Measurements from ENCODE around the gene RBM33.

DNA sequence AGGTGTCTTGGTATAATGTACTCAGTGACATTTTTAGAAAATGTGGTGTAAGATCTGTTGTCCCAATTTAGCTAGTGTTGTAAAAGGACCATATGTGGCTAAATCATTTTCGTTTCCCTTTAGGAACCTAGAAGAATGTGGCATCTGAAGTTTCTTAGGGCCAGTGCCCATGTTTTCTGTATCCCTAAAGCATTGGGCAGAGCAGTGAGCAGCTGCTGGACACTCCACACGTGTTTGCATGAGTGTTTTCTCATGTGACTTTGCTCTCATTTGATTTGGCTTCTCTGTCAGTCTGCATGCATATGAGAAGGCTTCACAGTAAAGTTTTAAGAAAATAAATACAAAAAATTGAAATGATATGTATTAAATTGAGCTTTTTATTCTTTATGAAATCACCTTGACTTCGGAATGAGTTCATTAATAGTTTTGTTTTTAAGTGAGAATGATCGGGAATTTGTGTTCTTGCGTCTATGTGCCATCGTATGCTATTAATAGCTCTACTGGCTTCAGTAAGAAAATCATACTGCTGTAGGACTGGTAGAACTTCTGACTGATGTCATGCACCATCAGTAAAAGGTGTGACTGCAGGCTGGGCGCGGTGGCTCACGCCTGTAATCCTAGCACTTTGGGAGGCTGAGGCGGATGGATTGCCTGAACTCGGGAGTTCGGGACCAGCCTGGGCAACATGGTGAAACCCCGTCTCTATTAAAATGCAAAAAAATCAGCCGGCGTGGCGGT is 61.3 kb downstream of the RBM33 start:
- TF ChIP-seq, protein P1, sequence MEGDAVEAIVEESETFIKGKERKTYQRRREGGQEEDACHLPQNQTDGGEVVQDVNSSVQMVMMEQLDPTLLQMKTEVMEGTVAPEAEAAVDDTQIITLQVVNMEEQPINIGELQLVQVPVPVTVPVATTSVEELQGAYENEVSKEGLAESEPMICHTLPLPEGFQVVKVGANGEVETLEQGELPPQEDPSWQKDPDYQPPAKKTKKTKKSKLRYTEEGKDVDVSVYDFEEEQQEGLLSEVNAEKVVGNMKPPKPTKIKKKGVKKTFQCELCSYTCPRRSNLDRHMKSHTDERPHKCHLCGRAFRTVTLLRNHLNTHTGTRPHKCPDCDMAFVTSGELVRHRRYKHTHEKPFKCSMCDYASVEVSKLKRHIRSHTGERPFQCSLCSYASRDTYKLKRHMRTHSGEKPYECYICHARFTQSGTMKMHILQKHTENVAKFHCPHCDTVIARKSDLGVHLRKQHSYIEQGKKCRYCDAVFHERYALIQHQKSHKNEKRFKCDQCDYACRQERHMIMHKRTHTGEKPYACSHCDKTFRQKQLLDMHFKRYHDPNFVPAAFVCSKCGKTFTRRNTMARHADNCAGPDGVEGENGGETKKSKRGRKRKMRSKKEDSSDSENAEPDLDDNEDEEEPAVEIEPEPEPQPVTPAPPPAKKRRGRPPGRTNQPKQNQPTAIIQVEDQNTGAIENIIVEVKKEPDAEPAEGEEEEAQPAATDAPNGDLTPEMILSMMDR (IDR thresholded peaks at IDR 0.05; ENCODE audit: low read length) = no peak
- TF ChIP-seq EZH2phosphoT487 (IDR thresholded peaks at IDR 0.05; ENCODE audit: low read length) (no peak), EZH2 (optimal IDR thresholded peaks at IDR 0.05; ENCODE audit: low read depth, low read length) (no peak)
